Naive B cell (primary cell): Measurements from ENCODE around the gene CACNA1C. TPM values are rescaled to one million over a fixed set of nuclear protein-coding genes. Genes with fewer than 3 reads are reported as not detected.
A peak's percentile ranks its signal among the peaks of the same experiment; 100 is the strongest.

Experiments used
- ATAC-seq, 2 donors: fragments of 150-1000 bp; cut with Tn5 transposase; 2 replicates each; pipeline ENCODE4 v1.10.0; 2021; ENCODE audit warnings: low read depth in 2 of 2, mild to moderate bottlenecking in 2 of 2, moderate library complexity in 2 of 2
- DNase-seq: peaks from one replicate; pipeline ENCODE4 v3.0.0; 2022
- H3K27ac Mint-ChIP-seq, 6 donors: one replicate each; pipeline ENCODE4 v1.8.0; 2020 to 2022; ENCODE audit warnings: mild to moderate bottlenecking in 6 of 6, mixed read lengths in 6 of 6, moderate library complexity in 5 of 6, inconsistent platforms in 2 of 6
- H3K27me3 Mint-ChIP-seq, 3 donors: one replicate each; pipeline ENCODE4 v1.8.0; 2021 to 2022; ENCODE audit warnings: mixed read lengths in 3 of 3, mild to moderate bottlenecking in 1 of 3
- H3K36me3 Mint-ChIP-seq, 2 donors: one replicate each; pipeline ENCODE4 v1.8.0; 2020 to 2022; ENCODE audit warnings: mixed read lengths in 2 of 2, inconsistent platforms in 1 of 2, mild to moderate bottlenecking in 1 of 2
- H3K4me1 Mint-ChIP-seq, 3 donors: one replicate each; pipeline ENCODE4 v1.8.0; 2020 to 2022; ENCODE audit warnings: mixed read lengths in 3 of 3, inconsistent platforms in 1 of 3, mild to moderate bottlenecking in 1 of 3, moderate library complexity in 1 of 3
- H3K4me3 Mint-ChIP-seq, 8 donors: one replicate each; pipeline ENCODE4 v1.8.0; 2020 to 2022; ENCODE audit warnings: mild to moderate bottlenecking in 8 of 8, mixed read lengths in 8 of 8, moderate library complexity in 8 of 8, inconsistent platforms in 2 of 8
- H3K9me3 Mint-ChIP-seq, 7 donors: one replicate each; pipeline ENCODE4 v1.8.0; 2020 to 2022; ENCODE audit warnings: mixed read lengths in 7 of 7, mild to moderate bottlenecking in 5 of 7, inconsistent platforms in 2 of 7, moderate library complexity in 1 of 7
- polyA plus RNA-seq, 6 donors: library from polyadenylated mRNA; unstranded; fragments of 300-500 nt; fragmentation: Illumina TruSeq; gene quantifications; one replicate each; pipeline ENCODE4 v1.2.3, GENCODE V29; 2021; ENCODE audit warnings: low read depth in 6 of 6

The CACNA1C gene
- under 1 TPM in 5 of 6 donors, not detected in 1; 0.03 to 0.09 (median 0.06) TPM for polyA plus RNA-seq

DNA sequence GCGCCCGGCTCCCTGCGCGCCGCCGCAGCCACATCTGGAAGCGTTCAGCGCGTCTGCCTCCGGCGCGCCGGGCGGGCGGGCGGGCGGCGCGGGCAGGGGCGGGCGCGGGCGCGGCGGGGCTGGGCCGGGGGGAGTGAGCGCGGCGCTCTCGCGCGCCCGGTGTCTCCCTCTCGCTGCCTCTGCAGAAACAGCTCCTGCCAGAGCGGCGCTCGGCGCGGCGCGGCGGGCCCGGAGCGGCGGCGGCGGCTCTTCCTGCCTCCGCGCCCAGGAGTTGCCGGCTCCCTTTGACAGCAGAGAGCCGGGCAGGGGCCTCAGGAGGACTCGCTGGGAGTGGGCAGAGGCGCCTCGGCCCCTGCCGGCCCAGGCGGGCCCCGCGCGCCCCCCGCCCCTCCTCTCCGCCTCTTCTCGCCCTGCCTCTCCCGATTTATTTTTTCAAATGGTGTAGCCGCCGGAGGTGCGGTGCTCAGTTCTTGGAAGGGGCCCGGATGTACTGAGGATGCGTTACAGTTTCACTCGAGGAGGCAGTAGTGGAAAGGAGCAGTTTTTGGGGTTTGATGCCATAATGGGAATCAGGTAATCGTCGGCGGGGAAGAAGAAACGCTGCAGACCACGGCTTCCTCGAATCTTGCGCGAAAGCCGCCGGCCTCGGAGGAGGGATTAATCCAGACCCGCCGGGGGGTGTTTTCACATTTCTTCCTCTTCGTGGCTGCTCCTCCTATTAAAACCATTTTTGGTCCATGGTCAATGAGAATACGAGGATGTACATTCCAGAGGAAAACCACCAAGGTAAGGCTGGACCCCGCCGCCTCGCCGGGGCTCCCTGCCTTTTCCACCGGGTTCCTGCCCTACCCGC lies at the start of gene CACNA1C:
CACNA1C (plus strand) TSS at position 162 of the 853 bp plus-strand sequence; CDS start at position 738, 576 bp downstream.
- DNase-seq (no peak), ATAC-seq (peak; percentile 69 to 80)
- peaks cover 62 to 74% (median 72%) of the 10 kb centered on the region in 3 donors for H3K27me3 Mint-ChIP-seq

DNA sequence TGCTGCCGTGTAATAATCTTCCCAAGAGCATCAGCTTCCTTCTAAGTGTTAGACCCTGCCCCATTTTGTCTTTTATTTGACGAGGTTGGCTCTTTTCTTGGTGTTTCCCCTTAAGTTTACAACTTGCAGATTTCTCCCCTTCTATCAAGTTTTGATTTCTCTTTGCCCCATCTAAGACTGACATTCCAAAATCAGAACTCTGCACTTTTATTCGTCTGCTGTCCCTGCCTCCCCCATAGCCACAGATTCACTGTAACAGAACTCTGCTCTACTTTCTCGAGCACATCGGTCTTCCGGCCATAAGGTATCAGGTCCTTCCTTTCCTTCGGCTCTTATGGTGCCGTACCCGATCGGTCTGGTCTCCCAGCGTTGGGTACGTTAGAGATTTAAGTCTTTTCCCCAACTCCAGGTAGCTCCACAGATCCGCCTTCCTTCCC lies 49.1 kb upstream of the CACNA1C start:
- H3K4me1 Mint-ChIP-seq: peaks cover 17 to 29% (median 18%) of the 10 kb centered on the region in 3 donors
- no peaks in the 10 kb centered on the region for H3K9me3 Mint-ChIP-seq
- H3K27me3 Mint-ChIP-seq: no peaks in the 10 kb centered on the region
- DNase-seq (no peak), ATAC-seq (peak; percentile 24 to 27)
- peak overlapping the region; percentile 96 to 99 (median 98) for H3K27ac Mint-ChIP-seq
- peak overlapping the region; percentile 94 to 100 (median 99) for H3K4me3 Mint-ChIP-seq
- peaks cover 0 to 8% of the 10 kb centered on the region in 2 donors for H3K36me3 Mint-ChIP-seq

More for the DNA sequence above, at the start of gene CACNA1C:
- Mint-ChIP-seq H3K36me3 (peaks cover 5 to 23% of the 10 kb centered on the region in 2 donors), H3K4me3 (peak within 1 kb of the TSS; percentile 74 to 90 (median 86)), H3K9me3 (no peaks in the 10 kb centered on the region), H3K27ac (peak within 1 kb of the TSS in 3 of 6 donors; percentile 56 to 79 (median 76)), H3K4me1 (peaks cover 20 to 40% (median 28%) of the 10 kb centered on the region in 3 donors)

DNA sequence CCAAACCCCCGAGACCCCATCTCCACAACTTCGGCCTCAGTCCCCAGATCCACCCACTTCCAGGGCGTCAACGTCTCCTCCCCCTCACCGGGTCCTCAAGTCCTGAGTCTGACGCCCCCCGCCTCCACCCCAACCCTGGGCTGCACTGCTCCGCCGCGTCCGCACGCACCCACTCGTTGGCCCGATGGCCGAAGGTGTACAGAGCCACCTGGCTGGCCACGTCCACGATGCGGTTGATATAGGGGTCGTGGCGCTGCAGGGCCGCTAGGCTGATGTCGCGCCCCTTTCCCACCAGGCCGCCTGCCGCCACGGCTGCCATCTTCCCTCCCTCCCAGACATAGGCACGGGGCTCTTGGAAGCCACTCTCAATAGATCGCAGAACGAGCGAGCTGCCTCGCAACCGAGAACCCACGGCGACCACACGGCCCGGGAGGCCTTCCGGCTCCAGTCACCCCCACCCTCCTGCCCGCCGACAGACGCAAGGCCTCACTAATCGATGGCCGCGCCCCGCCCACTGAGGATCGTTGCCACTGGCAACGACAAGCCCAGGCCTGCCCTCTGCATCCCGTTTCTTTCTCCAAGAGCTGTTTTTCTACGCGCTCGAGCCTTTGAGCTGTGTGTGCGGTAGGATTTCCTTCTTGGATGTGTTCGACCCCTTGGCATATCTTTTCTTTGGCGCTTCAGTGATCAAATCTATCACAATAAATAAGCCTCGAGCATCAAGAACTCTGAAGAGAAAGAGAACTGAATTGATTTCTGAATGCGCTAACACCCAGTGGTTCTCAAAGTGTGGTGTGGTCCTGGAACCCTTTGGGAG lies 48.5 kb upstream of the CACNA1C start, which contains the start of gene DCP1B:
DCP1B (minus strand) TSS at position 345 of the 817 bp plus-strand sequence; CDS start at position 319, 26 bp downstream.
- H3K4me3 Mint-ChIP-seq: peak within 1 kb of the TSS; percentile 94 to 100 (median 99)
- peaks cover 0 to 8% of the 10 kb centered on the region in 2 donors for H3K36me3 Mint-ChIP-seq
- peaks cover 17 to 29% (median 18%) of the 10 kb centered on the region in 3 donors for H3K4me1 Mint-ChIP-seq
- H3K27me3 Mint-ChIP-seq: no peaks in the 10 kb centered on the region
- DNase-seq: peak; percentile 89
- ATAC-seq: peak; percentile 99
- peak within 1 kb of the TSS; percentile 96 to 99 (median 98) for H3K27ac Mint-ChIP-seq
- H3K9me3 Mint-ChIP-seq: no peaks in the 10 kb centered on the region

DNA sequence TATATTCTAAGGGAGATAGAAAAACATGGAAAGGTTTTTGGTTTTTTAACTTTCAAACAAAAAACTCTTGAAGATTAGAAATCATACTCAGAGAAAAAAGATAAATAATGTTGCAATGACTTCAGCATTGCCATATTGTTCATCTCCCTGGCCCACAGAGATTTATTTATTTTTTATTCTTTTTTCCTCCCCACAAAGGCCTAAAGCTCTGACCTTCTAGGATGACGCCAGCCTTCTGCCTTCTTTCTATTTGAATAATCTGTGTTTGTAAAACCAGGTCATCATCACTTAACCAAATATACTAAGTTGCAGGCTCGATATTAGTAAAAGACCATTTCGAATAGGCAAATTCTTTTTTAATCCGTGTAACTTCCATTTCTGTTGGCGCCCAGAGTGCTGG lies 44.1 kb upstream of the CACNA1C start:
- Mint-ChIP-seq H3K27ac (no peak overlapping the region), H3K4me3 (no peak overlapping the region), H3K4me1 (peaks cover 8 to 10% (median 9%) of the 10 kb centered on the region in 3 donors), H3K9me3 (no peaks in the 10 kb centered on the region), H3K36me3 (peaks cover 0 to 8% of the 10 kb centered on the region in 2 donors), H3K27me3 (peaks cover 0 to 6% (median 0%) of the 10 kb centered on the region in 3 donors)
- DNase-seq (no peak), ATAC-seq (no peak)

DNA sequence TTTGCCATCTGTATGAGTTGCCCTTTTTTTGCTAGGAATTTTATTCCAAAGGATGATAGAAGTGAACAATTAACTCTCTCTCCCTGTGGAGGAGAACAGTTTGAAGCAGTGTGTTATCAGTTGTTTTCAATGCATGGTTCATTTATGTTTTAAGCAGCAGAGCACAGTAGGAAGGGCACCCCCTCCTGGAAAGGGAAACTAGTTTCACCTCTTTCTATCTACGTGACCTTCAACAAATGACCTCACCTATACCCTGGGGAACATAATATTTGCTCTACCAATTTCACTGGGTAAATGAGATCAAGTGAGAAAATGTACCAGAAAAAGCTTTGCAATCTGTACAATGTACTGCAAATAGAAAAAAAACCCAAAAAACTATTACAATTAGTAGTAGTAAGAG lies 43.2 kb upstream of the CACNA1C start:
- DNase-seq: no peak
- no peak overlapping the region for H3K4me3 Mint-ChIP-seq
- H3K27ac Mint-ChIP-seq: no peak overlapping the region
- no peaks in the 10 kb centered on the region for H3K36me3 Mint-ChIP-seq
- peak; percentile 25 to 30 for ATAC-seq
- peaks cover 0 to 6% (median 0%) of the 10 kb centered on the region in 3 donors for H3K27me3 Mint-ChIP-seq
- peaks cover 0 to under 1% (median under 1%) of the 10 kb centered on the region in 3 donors for H3K4me1 Mint-ChIP-seq
- no peaks in the 10 kb centered on the region for H3K9me3 Mint-ChIP-seq

DNA sequence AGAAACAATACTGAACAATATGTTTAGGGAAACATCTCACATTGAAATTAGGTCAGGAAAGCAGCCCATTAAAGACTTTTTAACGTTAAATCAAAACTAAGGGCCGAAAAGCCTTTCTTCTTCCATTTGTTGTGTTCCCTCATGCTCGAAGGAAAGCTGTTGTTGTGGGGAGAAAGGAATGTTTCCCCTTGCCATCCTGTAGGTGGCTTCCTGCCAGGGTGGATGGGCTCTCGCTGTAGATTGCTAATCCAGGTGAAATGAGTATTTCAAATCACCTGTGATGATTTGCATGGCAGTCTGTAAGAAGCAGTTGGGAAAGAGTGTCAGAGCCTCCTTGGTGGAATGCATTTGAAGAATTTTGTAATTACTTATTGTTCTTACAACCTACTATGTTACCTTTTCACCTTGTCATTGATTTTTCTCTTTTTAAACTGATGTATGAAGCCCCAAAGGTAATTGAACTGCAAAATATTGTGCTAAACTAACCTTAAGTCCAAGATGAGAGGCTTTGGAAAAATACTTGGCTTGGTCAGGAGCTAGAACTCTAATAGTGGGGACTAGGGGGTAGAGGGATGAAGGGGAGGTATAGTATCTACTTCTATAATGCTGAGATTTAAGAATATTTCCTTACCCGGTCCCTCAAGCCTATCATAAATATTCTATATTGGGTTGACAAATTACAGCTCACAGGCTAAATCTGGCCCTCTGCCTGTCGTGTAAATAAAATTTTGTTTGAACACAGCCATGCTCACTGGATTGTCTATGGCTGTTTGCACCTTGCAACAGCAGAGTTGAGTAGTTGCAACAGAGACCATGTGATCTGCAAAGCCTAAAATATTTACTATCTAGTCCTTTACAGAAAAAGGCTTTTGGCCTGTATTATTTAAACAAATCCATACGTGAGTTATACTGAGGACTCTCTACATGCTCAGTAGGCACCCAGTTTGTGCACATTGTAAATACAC lies 40.9 kb upstream of the CACNA1C start:
- Mint-ChIP-seq H3K27me3 (peaks cover 1 to 7% (median 4%) of the 10 kb centered on the region in 3 donors), H3K36me3 (no peaks in the 10 kb centered on the region), H3K4me1 (no peaks in the 10 kb centered on the region), H3K9me3 (no peaks in the 10 kb centered on the region), H3K4me3 (no peak overlapping the region), H3K27ac (peak overlapping the region in 1 of 6 donors; percentile 76)
- no peak for DNase-seq
- ATAC-seq: no peak

DNA sequence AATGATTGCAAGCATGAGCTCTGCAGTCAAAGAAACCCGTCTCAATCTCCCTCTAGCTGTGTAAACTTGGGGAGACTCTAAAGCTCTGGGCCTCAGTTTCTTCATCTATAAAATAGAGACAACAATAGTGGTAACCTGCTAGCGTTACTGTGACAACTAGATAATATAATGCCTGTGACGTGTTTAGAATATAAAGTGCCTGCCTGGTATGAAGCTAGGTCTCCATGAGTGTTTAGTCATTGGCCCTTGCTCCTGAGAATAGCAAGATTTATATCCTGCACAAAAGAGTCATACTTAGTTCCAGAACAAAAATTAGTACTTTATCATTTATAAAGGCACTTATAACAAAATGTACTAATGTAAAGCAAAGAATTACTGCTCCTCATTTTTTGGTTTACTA lies 39.7 kb upstream of the CACNA1C start:
- ATAC-seq: no peak

DNA sequence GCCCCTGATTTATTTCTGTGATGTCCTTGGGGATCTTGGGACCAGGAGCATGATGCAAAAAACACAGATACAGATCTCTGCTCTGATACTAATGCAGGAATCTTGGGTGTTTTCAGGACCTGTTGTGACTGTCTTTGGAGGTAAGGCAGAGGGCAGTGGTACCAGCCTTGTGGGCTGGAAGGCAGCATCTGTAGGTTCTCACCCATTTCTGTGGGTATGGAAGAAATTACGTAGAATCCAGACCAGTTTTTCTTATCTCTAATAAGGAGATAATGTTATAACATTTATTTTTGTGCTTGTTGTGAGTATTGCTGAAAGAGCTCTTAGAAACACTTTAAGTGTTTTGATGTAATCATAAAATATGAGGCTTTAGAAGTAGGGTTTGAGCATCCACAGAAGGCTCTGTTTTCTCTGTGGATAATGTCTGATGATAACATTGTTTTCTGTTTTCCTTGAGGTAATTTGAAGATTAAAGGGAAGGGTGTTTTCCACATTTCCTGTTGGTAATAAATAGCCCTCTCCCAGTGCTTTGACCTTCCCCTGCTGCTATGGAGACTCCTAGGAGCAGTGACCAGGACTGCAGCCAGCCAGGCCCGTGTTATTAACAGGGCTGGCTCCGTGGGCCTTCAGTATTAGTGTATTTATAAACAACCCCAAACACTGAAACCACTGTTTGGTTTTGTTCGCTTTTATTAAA lies 39.1 kb upstream of the CACNA1C start:
- peaks cover 4 to 25% (median 20%) of the 10 kb centered on the region in 3 donors for H3K27me3 Mint-ChIP-seq
- no peaks in the 10 kb centered on the region for H3K4me1 Mint-ChIP-seq
- ATAC-seq (no peak), DNase-seq (no peak)
- no peak overlapping the region for H3K4me3 Mint-ChIP-seq
- H3K36me3 Mint-ChIP-seq: no peaks in the 10 kb centered on the region
- no peaks in the 10 kb centered on the region for H3K9me3 Mint-ChIP-seq
- no peak overlapping the region for H3K27ac Mint-ChIP-seq

More for the DNA sequence above, 39.7 kb upstream of the CACNA1C start:
- H3K9me3 Mint-ChIP-seq: no peaks in the 10 kb centered on the region
- DNase-seq: no peak
- H3K27me3 Mint-ChIP-seq: peaks cover 4 to 19% (median 15%) of the 10 kb centered on the region in 3 donors
- H3K4me1 Mint-ChIP-seq: no peaks in the 10 kb centered on the region
- no peak overlapping the region for H3K4me3 Mint-ChIP-seq
- no peak overlapping the region for H3K27ac Mint-ChIP-seq
- H3K36me3 Mint-ChIP-seq: no peaks in the 10 kb centered on the region

DNA sequence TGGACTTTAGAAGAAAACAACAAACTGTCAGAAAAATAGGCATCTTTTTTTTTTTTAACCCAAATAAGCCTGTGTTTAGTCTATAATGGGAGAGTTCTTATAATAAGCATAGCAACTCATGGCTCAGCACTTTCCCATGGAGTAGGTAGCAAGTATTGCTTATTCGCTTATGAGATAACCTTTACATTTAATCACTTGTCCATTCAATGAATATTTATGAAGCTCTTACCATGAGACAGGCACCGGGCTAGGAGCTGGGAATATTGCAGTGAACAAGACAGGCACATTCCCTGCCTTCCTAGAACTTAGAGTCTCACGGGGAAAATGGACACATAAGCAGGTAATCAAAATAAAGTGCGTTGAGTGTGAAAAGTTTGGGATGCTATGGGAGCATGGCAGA lies 38.6 kb upstream of the CACNA1C start:
- Mint-ChIP-seq H3K27me3 (peaks cover 8 to 30% (median 26%) of the 10 kb centered on the region in 3 donors), H3K4me1 (no peaks in the 10 kb centered on the region), H3K36me3 (no peaks in the 10 kb centered on the region), H3K4me3 (no peak overlapping the region), H3K27ac (peak overlapping the region in 1 of 6 donors; percentile 51), H3K9me3 (no peaks in the 10 kb centered on the region)
- no peak for DNase-seq
- ATAC-seq: no peak

DNA sequence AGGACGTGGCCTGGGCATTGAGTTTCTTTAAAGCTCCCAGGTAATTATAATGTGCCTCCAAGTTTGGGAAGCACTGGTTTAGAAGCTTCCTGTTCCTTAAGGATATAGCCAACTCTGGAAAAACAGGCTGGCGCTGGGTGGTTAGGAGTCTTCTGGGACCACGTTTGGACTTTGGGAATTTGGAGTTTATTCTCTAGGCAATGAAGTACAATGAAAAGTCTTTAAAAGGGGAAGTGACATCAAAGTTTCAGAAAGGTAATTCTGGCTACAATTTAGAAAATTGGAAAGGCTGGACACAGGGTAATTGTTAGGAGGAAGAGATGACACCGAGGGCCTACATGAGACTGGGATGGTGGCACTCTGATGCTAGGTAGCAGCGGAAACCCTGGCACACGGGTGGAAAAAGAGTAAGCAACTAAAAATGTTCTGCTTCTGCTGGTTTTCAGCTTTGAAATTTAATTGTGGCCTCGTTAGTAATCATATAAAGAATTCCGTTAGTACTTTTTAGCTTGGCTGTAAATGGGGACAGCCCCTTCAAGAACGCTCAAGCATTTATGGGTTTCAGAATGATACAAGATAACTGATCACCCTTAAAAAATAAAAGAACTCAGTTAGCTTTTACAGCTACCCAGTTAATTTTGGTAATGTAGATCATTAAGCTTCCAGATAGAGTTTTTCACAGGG lies 35.8 kb upstream of the CACNA1C start:
- H3K27me3 Mint-ChIP-seq: peaks cover 23 to 39% (median 39%) of the 10 kb centered on the region in 3 donors
- H3K9me3 Mint-ChIP-seq: peaks cover 0 to 4% (median 0%) of the 10 kb centered on the region in 7 donors
- no peak for ATAC-seq
- no peak overlapping the region for H3K4me3 Mint-ChIP-seq
- no peaks in the 10 kb centered on the region for H3K36me3 Mint-ChIP-seq
- H3K27ac Mint-ChIP-seq: no peak overlapping the region
- DNase-seq: no peak
- H3K4me1 Mint-ChIP-seq: no peaks in the 10 kb centered on the region

DNA sequence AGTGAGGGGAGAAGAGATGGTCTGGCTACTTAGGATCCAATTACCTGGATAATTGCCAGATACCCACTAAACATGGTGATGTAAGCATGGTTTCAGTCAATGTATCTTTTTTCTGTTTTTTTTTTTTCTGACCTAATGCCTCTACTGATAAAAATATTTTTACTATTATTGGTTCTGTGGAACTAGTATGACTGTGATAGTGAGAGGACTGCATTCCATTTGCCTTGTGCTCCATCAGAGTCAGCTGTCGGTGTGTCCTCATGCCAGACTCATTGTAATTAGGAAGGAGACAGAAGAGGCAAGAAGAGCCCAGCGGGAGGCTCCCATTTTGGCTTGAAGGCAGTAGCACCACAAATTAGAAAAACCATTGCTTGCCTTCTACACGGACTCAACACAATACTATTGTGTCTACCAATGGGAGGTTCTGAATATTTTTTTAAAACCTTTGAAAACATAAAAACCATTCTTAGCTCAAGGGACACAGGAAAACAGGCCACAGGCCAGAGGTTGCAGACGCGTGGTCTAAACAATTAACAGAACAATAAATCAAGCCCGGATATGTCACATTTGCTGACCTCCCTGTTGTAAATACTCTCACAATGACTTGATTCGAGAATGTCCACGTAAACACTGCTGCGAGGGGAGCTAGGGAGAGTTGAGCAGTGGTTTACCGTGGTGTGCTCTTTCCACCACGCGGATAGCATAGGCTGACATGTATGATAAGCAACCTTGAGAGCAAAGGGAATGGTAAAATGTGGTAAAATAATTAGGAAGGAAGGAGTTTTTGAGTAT lies 35.0 kb upstream of the CACNA1C start:
- Mint-ChIP-seq H3K9me3 (peaks cover 0 to 4% (median 0%) of the 10 kb centered on the region in 7 donors), H3K27ac (no peak overlapping the region), H3K4me1 (no peaks in the 10 kb centered on the region), H3K27me3 (peaks cover 23 to 43% (median 39%) of the 10 kb centered on the region in 3 donors), H3K36me3 (no peaks in the 10 kb centered on the region), H3K4me3 (no peak overlapping the region)
- ATAC-seq (no peak), DNase-seq (no peak)
